Stimulated activated naive CD4-positive, alpha-beta T cell (primary cell): ENCODE results near the gene RGS3.
"Not testable (repeated sequence)": the region's sequence is repeated elsewhere in the genome, so short reads cannot be mapped to it uniquely, and the experiment has no call there.

ENCODE experiments used
- DNase-seq, 6 experiments: peaks; one replicate each; lab custom pipeline; 2025; lab: John Stamatoyannopoulos, UW

RGS3 gene

DNA sequence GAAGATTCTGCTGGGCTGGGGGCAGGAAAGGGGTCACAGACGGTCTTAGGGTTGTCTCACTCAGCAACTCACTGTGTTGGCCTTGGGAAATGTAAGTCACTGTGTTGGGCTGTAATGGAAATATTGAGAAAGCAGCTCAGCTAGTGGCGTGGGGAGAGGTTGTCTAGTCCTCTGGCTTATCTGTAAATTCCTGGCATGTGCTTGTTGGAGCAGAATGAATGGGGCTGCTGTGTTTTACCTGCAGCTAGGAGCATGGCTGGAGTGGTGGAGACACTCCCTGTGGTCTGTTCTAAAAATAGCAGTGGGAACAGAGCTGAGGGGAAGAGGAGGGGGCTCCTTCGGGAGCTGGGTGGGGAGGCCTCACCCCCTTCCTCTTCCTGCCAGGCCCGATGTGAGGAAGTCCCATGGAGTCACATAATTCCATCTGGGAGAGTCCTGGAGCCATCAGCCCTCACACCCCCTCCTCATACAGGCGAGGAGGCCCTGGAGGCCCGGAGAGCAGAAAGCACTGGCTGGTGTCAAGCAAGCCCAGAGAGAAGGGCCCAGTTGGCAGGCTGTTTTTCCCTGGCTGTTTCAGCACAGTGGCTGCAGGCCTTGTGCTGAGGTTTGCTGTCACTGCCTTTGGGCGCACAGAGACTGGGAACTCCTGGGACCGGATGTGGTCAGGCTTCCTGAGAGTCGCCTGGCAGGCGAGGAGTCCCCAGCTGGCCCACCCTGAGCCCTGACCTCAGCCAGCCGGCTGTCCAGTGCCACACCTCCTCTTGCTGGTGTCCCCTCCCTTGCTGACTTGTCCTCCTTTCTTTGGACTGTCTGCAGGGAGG is 84.9 kb downstream of the RGS3 start:
- DNase-seq = no peak

DNA sequence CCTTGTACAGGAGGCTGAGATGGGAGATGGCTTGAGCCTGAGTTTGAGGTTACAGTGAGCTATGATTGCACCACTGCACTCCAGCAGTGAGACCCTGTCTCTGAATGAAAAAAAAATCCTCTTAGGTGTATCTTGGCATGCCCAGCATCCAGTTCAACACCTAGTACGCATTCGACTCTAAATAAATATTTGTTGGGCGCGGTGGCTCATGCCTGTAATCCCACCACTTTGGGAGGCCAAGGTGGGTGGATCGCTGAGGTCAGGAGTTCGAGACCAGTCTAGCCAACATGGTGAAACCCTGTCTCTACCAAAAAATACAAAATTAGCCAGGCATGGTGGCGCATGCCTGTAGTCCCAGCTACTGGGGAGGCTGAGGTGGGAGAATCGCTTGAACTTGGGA is 86.4 kb downstream of the RGS3 start:
- not testable (repeated sequence) for DNase-seq

- no peak for DNase-seq
Observed at GRCh38 chr9:113556877-113557593, 93.5 kb downstream of the RGS3 start.

- no peak for DNase-seq
Observed at GRCh38 chr9:113558632-113559502, 95.3 kb downstream of the RGS3 start.

DNA sequence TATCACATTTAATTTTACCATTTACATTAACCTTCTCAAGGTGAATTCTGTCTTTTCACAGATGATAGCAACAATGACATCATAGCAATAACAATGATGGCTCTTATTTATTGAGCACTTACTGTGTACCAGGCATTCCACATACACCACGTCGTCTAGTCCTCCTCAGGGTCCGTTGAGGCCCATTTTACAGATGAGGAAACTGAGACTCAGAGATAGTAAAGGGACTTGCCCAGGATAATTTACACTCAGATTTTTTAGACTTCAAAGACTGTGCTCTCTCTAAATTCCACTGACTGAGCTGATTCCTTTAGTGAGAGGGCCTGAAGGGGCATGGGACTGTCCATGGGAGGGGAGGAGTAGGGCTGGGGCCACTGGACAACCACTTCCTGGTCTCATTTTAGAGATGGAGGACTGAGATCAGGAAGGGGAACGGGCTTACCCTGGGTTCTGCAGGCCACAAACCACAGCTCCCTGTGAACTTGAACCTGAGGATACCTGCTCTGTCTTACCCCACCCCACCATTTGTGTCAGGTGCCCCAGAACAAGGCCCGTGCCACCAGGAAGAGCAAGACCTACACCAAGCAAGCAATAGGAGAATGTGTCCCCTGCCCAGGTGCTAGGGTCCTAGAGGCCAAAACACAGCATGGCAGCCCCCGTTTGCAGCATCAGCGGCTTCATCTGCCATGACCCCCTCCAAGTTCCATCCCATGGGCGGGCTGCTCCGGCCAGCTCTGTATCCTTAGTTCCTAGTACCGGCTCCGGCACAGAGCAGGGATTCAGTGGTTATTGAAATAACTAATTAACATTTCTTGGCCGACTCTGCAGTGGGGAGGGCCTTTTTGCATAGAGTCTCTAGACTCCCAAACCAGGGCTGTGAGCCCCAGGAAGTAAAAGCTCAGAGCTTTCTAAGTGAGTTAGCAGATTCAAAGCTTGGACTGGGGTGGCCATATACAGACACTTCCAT is 96.6 kb downstream of the RGS3 start:
- DNase-seq = no peak

- DNase-seq = no peak
Observed at GRCh38 chr9:113562653-113563381, 99.3 kb downstream of the RGS3 start.

DNA sequence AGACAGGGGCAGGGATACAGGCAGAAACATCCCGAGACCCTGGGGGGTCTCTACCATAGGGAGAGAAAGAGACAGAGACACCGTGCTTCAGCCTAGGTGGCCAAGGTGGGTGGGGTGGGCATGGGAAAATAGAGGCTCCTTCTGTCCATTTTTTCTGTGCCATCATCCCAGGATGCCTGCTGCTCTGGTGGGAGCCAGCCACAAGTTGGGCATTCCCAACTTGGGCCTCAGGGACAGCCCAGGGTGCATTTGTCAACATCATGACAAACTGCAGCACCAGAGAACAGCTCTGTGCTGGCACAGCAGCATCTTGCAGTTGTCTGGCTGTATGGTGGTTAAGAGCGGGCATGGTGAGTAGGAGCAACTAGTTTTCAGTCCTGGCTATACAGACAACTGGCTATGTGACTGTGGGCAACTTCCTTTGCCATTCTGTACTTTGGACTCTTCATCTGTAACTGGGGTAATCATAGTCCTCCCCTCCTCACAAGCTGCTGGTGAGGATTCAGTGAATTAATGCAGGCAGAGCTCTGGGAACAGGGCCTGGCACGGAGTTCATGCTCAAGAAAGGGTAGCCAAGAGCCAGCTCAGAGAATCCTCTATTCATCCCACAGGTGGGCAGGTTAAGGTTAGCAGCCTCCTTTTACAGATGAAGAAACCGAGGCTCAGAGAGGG is 100.4 kb downstream of the RGS3 start:
- no peak for DNase-seq

DNA sequence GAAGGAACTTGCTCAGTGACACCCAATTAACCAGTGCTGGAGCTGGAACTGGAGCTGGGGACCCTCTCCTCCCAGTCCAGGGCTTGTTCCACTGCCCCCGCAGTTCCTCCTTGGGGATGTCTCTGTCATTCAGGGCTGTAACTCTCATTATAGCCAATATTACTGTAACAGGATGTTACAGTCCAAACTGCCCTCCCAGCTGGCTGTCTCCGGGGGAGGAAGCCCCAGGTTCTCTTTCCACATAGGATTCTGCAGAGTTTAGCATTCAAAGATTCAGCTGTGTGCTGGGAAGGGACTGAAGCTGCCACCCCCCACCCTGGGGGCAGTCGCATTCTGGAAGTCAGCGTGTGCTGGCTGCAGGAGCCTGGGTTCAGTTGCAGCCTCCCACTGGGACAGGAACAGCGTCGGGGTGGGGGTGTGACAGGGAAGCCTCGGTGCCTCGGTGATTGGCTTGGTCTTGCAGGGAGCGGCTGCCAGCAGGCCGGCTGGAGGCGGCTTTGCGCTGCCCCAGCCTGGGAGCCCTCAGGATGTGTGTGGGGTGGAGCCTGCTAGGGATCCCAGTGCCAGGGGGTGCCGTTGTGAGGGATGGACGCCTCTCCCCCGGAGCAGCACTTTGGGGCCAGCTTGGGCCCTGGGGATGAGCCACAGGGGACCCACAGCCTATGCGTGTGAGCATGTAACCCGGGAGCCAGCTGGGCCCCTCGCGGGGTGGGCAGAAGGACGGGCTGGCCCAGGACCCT is 101.1 kb downstream of the RGS3 start:
- no peak for DNase-seq

GRCh38 chr9:113566016-113566711 is 102.6 kb downstream of the RGS3 start:
- no peak for DNase-seq

DNA sequence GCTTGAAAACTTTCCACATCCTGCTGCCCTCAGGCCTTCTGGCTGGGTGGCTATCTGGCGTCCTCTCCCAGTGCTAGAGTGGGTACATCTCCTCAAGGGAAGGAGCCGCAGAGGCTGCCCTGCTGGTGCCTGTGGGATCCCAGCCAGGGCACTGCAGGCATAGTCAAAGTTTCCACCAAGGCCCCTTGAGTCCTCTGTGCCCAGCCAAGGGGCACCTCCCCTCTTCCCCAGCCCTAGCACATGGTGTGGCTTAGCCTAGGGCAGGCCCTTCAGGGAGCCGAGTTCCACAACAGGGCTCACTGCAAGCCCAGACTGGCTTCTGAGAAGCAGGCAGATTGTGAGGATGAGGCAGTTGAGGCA is 103.2 kb downstream of the RGS3 start:
- DNase-seq = no peak

GRCh38 chr9:113567361-113568080 is 104.0 kb downstream of the RGS3 start:
- no peak for DNase-seq

GRCh38 chr9:113568081-113568435 is 104.5 kb downstream of the RGS3 start:
- no peak for DNase-seq

GRCh38 chr9:113568571-113569321 is 105.2 kb downstream of the RGS3 start:
- no peak for DNase-seq

- DNase-seq = no peak
Observed at GRCh38 chr9:113569472-113570060, 106.0 kb downstream of the RGS3 start.

DNA sequence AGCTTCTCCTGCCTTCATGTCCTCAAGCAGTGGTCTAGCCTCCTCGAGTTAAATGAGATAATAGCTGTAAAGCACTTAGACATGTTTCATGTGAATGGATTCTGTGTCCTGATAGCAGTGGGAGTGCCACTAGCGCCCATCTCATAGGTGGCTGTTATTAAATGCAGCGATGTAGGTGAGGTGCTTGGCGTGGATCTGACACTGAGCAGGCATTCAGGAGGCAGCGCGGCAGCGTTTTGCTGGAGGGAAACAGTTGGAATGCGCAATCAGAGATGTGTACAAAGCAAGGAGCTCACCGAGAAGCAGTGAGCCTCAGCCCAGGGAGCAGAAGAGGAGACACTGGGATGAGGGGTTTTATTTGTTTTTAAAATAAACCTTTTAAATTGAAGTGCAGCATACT is 106.6 kb downstream of the RGS3 start:
- DNase-seq = no peak

DNA sequence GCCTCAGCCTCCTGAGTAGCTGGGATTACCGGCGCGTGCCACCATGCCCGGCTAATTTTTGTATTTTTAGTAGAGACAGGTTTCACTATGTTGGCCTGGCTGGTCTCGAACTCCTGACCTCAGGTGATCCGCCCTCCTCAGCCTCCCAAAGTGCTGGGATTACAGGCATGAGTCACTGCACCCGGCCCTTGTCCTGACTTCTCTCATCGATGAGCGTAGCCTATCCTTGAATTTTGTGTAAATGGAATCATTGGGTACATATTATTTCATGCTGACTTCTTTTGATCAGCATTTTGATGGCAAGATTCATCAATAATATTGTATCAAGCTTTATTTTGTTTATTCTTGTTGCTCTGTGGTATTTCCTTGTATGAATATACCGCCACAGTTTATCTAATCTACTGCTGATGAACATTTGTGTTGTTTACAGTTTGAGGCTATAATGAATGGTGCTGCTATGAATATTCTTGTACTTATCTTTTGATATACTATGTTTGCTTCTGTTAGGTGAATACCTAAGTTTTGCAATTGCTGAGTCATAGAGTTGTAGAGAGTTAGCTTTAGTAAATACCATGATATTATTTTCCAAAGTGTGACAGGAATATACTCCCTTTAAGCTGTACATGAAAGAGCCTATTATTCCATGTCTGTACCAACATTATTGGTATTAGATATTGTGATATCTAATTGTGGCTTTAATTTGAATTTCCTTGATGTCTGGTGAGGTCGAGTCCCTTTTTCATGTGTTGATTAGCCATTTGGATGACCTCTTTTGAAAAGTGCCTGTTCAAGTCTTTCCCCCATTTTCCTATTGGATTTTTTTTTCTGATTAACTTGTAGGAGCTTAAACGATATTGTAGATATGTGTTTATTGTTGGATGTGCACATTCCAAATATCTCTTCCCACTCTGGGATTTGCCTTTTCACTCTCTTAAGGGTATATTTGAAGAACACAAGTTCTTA is 107.5 kb downstream of the RGS3 start:
- no peak for DNase-seq
